ENCODE data around the gene RAB40C.
"Not testable (repeated sequence)": the region's sequence is repeated elsewhere in the genome, so short reads cannot be mapped to it uniquely, and the experiment has no call there.

RAB40C gene

GRCh38 chr16:590815-591200, 942 bp downstream of the RAB40C start:
- DNase-seq (ENCODE audit: low read depth in 2 of 2): no peak

DNA sequence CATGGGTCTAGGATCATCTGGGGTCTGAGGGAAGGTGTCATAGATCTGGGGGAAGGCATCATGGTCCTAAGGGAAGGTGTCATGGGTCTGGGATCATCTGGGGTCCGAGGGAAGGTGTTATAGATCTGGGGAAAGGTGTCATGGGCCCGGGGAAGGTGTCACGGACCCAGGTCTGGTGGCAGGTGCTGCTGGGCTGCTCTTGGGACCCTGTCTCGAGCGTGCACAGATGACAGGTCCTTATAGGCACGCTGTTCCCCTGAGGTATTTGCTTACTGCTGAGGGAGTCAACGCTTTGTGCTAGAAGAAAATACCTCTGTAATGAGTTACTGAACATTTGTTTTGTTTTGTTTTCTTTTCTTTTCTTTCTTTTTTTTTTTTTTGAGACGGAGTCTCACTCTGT, 1.4 kb downstream of the RAB40C start:
- DNase-seq (ENCODE audit: low read depth in 2 of 2): no peak

DNA sequence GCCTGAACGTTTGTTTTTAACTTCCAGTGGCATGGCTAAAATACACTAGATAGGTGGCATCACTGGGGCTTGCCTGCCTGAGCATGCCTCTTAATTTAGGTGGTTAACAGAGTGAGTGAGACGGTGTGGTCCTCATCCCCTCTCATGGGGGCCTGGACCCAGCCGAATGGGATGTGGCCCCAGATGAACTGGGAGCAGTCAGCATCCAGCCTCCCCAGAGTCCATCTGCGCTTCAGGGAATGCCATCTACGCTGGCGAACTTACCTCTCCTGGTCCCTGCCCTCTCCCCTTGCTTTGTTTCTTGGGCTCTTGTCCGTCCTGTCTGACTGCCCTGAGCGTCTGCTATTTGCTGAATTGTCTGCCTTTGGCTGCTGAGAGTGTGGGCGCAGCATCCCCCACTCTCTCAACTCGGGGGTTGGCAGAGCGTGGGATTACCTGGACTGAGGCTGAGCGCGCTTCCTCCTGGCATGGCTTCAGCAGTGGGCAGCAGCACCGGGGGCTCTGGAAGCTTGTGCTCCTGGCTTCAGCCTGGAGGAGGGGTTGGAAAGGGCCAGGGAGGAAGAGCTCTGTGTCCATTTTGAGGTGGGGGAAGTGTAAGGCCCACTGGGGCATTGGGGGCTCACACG, 2.1 kb downstream of the RAB40C start:
- DNase-seq (ENCODE audit: low read depth in 2 of 2): no peak

DNA sequence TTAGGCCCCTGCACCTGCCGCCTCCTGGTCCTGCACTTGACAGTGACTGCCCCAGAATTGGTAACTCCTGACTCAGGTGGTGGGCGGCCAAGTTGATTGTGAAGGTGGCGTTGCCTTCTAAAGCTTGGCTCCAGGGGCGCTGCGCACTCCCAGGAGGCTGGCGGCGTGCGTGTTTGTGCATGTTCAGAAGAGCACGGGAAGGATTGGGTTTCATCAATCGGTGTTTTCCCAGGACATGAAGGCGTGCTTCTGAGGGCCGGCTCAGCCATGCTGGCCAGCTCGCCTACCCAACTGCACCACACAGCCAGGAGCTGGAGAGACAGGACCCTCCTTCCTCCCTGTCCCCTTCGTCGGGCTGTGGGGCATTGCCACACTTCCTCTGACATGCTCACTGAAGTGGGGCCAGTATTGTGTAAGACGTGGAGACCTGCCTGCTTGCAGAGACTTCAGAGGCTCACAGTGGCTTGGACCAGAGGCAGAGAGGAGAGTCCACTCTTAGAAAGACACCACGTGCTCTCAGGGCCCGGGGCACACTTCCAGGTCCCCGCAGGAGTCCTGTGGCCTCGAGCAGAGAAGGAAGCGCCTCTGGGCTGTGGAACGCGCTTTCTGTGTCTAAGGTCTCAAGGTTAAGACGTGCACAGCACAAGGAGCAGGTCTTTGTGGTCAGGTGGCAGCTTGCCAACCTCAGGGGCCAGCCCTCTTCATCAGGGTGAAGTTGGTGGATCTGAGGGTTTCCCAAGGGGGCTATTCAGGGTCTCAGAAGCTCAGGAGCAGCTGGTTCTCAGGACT, 2.8 kb downstream of the RAB40C start:
- DNase-seq (ENCODE audit: low read depth in 2 of 2): no peak

DNA sequence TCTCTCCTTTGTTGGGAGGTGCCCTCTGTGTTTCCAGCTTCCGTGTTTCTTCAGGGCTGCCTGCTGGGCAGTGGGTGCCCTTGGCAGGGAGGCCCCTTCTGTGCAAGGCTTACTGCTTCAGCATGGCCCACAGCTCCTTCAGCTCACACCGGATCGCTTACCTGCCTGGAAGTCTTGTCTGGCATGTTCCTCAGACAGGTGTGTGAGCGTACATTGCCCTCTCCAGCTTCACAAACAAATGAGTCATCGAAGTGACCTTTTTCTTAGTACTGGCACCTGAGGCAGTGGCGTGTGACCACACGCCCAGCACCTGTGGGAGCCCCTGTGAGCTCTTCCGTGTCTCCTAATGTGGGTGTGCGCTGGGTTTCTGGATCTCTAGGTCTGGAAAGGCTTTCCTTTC, 3.5 kb downstream of the RAB40C start:
- DNase-seq (ENCODE audit: low read depth in 2 of 2): no peak

DNA sequence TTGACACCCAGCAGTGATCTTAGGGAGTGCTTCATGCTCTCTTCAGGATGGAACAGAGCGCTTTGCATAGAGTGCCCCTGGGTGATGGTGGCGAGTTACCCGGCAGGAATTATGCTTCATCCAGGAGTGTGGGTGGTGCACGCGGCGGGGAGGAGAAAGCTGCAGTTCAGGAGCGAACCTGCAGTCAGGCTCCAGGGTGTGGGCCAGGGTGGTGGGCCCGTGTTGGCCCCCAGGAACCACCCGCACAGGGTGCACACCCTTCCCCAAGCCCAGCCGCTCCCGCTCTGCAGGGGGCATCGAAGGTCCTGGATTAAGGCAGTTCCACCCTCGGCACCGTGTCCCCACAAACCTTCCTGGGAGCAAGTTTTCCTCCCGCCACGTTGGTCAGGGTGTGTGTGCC, 3.9 kb downstream of the RAB40C start:
- no peak for DNase-seq (ENCODE audit: low read depth in 2 of 2)

- no peak for DNase-seq (ENCODE audit: low read depth in 2 of 2)
Measured at GRCh38 chr16:595094-595528, 5.2 kb downstream of the RAB40C start.

GRCh38 chr16:595942-596735, 6.3 kb downstream of the RAB40C start:
- DNase-seq (ENCODE audit: low read depth in 2 of 2): no peak

DNA sequence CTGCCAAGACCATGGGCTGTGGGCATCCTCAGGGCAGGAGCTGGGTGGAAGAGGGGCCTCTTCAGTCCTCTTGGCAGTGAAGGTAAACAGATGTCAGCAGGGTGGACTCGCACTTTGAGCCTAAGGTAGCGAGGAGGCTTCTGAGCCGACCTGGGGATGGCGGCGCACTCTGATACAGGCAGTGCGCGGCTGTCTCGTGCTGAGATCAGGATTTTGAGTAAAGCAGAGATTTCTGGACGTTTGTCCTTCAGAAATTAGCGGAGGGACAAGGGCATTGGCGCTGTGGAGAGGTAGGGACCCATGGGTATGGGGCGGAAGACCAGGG, 6.8 kb downstream of the RAB40C start:
- DNase-seq (ENCODE audit: low read depth in 2 of 2): no peak

- DNase-seq (ENCODE audit: low read depth in 2 of 2): not testable (repeated sequence)
Measured at GRCh38 chr16:597655-598054, 7.8 kb downstream of the RAB40C start.

GRCh38 chr16:598823-599739, 9.2 kb downstream of the RAB40C start:
- no peak for DNase-seq (ENCODE audit: low read depth in 2 of 2)

DNA sequence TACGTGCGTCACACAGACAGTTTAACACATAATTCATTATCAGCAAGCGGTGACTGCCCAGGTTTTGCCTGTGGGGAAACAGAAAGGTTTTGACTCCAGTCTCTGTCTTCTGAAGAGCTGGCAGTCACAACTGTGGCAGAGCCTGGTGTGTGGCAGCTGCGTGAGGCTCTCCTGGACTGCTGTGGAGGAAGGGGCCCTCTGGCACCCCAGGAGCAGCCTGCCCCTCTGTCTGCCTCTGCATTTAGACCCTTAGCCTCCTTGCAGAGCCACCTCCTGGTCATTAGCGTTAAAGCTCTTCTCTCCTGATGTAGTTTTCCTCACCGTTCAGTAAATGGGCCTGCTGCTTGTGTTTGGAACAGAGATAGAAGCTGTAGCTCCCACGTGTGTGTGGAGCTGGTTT, 10.9 kb downstream of the RAB40C start:
- DNase-seq (ENCODE audit: low read depth in 2 of 2): no peak

DNA sequence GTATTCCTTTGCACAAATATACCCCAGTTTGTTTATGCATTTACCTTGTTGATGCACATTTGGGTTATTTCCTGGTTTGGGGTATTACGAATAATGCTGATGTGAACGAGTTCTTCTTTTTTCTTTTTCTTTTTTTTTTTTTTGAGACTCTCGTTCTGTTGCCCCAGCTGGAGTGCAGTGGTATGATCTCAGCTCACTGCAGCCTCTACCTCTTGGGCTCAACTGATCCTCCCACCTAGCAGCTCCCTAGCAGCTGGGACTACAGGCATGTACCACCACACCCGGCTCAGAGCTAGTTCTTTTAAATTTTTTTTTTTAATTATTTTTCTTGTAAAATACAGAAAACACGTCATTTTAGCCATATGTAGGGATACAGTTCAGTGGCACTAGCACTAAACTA, 14.1 kb downstream of the RAB40C start:
- DNase-seq (ENCODE audit: low read depth in 2 of 2): no peak

DNA sequence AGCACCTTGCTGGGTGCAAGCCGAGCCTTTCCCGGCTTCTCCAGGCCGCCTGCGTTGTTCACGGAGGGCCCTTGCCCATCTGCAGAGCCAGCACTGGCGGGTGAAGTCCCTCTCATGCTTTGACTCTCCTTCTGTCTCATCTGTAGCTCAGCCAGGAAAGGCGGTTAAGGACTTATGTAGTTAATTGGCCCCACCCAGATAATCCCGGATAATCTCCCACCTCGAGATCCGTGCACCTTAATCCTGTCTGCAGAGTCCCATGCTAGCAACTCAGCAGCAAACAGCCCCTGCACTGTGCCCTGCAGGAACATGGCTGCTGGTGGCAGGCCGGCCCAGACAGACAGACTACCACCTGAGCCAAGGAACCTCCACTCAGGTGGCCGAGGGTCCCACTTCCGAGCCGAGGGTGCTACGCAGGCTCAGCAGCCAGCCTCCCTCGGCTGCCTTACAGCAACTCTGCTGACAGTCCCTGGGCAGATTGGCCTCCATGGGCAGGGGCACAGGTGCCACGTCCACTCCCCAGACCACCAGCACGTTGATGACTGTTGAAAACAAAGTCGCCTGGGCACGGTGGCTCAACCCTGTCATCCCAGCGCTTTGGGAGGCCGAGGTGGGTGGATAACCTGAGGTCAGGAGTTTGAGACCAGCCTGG, 16.9 kb downstream of the RAB40C start:
- no peak for DNase-seq (ENCODE audit: low read depth in 2 of 2)

GRCh38 chr16:608019-608418, 18.2 kb downstream of the RAB40C start:
- DNase-seq (ENCODE audit: low read depth in 2 of 2): peak; percentile 44 to 49

DNA sequence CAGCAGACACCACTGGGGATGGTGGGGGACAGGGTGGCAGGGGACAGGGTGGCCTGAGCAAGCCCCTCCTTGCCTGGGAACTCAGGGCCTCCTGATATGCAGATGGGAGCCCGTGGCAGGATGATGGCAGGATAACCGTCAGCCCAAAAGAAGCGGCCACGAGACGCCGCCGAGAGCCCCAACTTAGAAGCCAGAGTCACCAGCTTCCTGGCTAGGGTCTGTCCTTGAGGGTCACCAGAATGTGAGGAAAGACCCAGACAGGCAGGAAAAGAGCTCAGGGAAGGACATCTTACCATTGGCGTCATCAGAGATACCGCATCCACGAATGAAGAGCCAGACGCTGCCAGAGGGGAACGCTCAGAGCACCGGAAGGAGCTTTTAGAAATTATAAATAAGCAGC, 19.4 kb downstream of the RAB40C start:
- DNase-seq (ENCODE audit: low read depth in 2 of 2): no peak

DNA sequence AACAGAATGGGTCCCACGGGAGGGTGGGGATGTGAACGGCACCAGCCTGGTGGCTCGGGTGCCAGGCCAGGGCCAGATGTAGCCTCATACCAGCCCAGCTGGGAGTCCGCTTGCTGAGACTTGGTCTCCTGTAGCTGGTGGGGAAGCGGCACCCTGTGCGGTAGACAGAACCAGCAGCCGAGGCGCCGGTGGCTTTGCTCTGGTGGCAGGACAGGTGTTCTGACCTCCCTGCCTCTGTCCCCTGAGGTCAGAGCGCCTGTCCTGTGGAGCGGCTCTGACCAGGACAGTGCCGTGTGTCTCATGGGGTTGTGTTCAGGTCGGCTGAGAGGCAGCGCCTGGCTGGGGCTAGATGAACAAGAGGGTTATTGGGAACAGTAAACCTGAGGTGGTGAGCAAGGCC, 20.1 kb downstream of the RAB40C start:
- DNase-seq (ENCODE audit: low read depth in 2 of 2): no peak

DNA sequence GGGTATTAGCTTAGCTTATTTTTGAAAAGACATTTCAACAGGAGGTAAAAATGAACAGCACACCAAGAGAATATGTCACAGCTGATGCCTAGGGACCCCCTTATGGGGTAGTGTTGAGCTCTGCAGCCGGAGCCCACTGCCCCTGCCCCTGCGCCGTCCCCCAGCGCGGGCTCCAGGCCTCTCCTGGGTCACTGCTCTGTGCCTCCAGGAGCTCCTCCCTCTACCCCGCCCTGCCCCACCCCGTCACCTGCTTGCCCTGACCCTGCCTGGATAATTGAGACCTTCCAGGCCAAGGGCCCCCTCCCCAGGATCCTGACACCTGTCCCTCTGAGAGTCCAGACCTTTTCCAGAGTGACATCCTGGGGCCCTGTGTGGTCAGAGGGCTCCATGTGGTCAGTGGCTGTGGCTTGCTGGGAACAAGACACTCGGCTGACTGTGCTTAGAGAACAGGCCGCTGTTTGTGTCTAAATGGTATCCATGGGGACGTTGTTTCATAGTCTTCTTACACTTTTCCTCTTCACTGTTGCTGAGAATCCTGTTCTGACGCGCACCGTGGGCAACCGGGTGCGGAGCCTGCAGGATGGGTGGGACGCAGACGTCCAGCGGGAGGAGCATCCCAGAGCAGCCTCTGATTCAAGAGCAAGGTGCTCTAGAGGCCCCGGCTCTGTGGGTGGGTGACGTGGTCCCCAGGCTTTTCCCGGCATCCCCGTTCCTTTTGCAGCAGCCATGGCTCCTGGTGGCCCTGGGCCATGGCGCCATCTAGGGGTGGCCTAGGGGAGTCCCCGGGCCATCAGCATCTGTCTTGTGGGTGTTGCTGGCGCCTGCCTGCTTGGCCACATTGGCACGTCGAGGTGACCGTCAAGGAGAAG, 20.9 kb downstream of the RAB40C start:
- peak; percentile 61 to 66 for DNase-seq (ENCODE audit: low read depth in 2 of 2)

DNA sequence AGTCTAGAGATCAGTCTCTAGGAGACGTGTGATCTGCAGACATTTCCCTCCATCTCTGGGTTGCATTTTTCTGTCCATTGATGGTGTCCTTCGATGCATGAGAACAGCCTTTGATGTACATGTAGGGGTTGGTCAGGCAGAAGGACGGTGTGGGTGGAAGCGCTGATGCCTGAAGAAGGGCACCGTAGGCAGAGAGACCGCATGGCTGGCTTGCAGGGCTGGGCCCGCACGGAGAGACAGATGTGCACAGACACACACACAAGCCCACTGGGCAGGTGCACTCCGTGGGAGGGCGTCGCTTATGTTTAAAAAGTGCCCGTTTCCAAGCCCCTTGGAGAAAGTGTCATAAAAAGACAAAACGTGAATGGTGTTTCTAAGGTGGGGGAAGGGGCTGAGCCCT, 25.3 kb downstream of the RAB40C start:
- DNase-seq (ENCODE audit: low read depth in 2 of 2): no peak
